Right cardiac atrium (tissue), 5 donors: ENCODE measurements around the gene NES. TPM values are rescaled to one million over a fixed set of nuclear protein-coding genes. Genes with fewer than 3 reads are reported as not detected.

Source experiments
- ATAC-seq, 2 donors: fragments of 200-7000 bp; cut with Tn5 transposase; one replicate each; pipeline versions ENCODE4 v1.8.0 to v1.9.1; 2020; ENCODE audit warnings: moderate library complexity in 2 of 2, mild to moderate bottlenecking in 1 of 2
- DNase-seq, 3 donors: peaks; one replicate each; pipeline ENCODE4 v3.0.0-alpha.2; 2020
- H3K27ac ChIP-seq: one replicate; pipeline ENCODE4 v1.5.1; 2013; ENCODE audit warnings: mild to moderate bottlenecking, low read length, control low read depth, moderate library complexity
- H3K27me3 ChIP-seq: one replicate; pipeline ENCODE4 v1.6.1; 2013; ENCODE audit not compliant: control insufficient read depth, insufficient read depth
- H3K4me1 ChIP-seq: one replicate; pipeline ENCODE4 v1.6.1; 2013; ENCODE audit warnings: low read length; ENCODE audit not compliant: control insufficient read depth, insufficient read depth
- H3K4me3 ChIP-seq: one replicate; pipeline ENCODE4 v1.5.1; 2013; ENCODE audit warnings: low read length, control low read depth
- H3K9me3 ChIP-seq: one replicate; pipeline ENCODE4 v1.6.1; 2013; ENCODE audit warnings: low read length; ENCODE audit not compliant: control insufficient read depth
- WGBS: extraction: QIAGEN DNeasy Blood & Tissue Kit; methylation state at CpG from one replicate; pipeline ENCODE4 v1.1.7; 2013; 5-methylcytosine and 5-hydroxymethylcytosine counted together
- intact Hi-C, 4 donors: fragments of 100-400 bp; cut with DNase I; formaldehyde crosslinking; loops; one replicate each; pipeline versions ENCODE4 v1.11.0 to v1.14.0; 2022 to 2023
- polyA plus RNA-seq: library from polyadenylated mRNA; stranded (reverse); fragments of 200-250 nt; gene quantifications from one replicate; pipeline ENCODE4 v1.2.3, GENCODE V29; 2013
- total RNA-seq, 4 donors: library from RNA; stranded (reverse); fragmentation: NEBNext Ultra II Directional; extraction: Animal tissue kit (Norgen Biotek cat#: 25700); gene quantifications; one replicate each; pipeline ENCODE4 v1.2.1, GENCODE V29; 2021
- donor health status: healthy with polysubstance abuse.
- donor health status: DM: no; HTN: yes; CAD: no.
- donor health status: DM: no; HTN: no; CAD: no.
- donor health status: DM: no; HTN: yes; CAD: no; lungs with severe emphysema.
- donor health status: DM: yes; HTN: yes; CAD: no.

The NES gene
- total and polyA plus RNA-seq, 5 donors: 146 to 282 (median 189) TPM

DNA sequence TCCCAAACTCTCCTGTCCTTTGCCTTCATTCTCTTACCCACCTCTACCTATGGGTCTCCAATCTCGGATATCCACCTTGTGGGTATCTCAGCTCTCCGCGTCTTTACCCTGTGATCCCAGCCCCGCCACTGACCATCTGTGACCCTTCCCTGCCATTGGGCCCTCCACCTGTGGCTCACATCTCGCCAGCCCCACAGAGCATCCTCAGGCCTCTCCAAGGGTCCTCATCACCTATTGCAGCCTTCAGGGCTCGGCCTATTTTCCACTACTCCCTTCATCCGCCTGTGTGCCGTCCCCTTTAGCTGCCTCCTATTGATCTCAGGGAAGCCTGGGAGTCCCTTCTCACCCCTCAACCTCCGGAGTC, 24.2 kb downstream of the NES start:
- intact Hi-C loops: loop anchor here in 1 of 4 donors (10.0 kb wide), 1 partner anchor 268 kb away; no protein-coding TSS in a partner anchor

DNA sequence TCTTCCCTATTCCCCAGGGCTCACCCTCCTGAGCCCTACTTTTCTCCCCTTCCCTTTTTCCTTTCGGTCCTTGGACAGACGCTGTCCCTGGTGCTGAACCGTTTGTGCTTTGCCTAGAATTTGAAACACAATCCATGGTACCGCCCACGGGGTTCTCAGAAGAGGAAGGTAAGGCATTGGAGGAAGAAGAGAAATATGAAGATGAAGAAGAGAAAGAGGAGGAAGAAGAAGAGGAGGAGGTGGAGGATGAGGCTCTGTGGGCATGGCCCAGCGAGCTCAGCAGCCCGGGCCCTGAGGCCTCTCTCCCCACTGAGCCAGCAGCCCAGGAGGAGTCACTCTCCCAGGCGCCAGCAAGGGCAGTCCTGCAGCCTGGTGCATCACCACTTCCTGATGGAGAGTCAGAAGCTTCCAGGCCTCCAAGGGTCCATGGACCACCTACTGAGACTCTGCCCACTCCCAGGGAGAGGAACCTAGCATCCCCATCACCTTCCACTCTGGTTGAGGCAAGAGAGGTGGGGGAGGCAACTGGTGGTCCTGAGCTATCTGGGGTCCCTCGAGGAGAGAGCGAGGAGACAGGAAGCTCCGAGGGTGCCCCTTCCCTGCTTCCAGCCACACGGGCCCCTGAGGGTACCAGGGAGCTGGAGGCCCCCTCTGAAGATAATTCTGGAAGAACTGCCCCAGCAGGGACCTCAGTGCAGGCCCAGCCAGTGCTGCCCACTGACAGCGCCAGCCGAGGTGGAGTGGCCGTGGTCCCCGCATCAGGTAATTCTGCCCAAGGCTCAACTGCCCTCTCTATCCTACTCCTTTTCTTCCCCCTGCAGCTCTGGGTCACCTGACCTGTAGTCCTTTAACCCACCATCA, 24.8 kb downstream of the NES start:
- ATAC-seq (no peak), DNase-seq (no peak)
- no peak overlapping the region for H3K27ac ChIP-seq
- H3K27me3 ChIP-seq: no peaks in the 10 kb centered on the region
- intact Hi-C loops: loop anchor here in 1 of 4 donors (10.0 kb wide), 1 partner anchor 268 kb away; no protein-coding TSS in a partner anchor
- no peaks in the 10 kb centered on the region for H3K9me3 ChIP-seq
- H3K4me3 ChIP-seq: no peak overlapping the region
- no peaks in the 10 kb centered on the region for H3K4me1 ChIP-seq
- 44% methylated on average over 16 of the region's 16 CpGs for WGBS

More for the DNA sequence above, 24.2 kb downstream of the NES start:
- 85% methylated on average over 9 of the region's 9 CpGs for WGBS
- Histone ChIP-seq H3K27me3 (no peaks in the 10 kb centered on the region), H3K27ac (no peak overlapping the region), H3K9me3 (no peaks in the 10 kb centered on the region), H3K4me3 (no peak overlapping the region), H3K4me1 (no peaks in the 10 kb centered on the region)
- no peak for ATAC-seq
- no peak for DNase-seq

DNA sequence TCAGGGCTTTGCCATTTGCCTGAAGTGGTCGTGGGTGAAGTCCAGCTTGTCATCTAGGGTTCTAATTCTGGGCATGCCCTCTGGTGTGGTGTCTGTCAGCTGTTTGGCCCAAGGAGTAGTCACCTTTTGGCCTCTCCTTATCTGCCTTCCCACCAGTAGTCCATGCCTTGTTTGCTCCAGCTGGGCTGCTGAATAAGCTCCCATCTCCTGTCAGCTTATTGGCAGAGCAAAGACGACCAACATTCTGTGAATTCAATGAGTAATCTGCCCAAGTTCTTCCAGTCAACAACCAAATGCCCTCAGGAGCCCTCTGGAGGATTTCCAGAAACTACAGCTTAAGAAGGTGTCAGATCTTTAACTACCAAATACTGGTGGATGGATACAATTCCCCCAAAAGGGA, 28.3 kb downstream of the NES start:
- WGBS: 12% methylated on average over 2 of the region's 2 CpGs
- intact Hi-C loops: no loop called here
- H3K4me1 ChIP-seq: no peaks in the 10 kb centered on the region
- no peak for ATAC-seq
- no peak overlapping the region for H3K4me3 ChIP-seq
- H3K27ac ChIP-seq: no peak overlapping the region
- H3K27me3 ChIP-seq: no peaks in the 10 kb centered on the region
- DNase-seq: no peak
- no peaks in the 10 kb centered on the region for H3K9me3 ChIP-seq

DNA sequence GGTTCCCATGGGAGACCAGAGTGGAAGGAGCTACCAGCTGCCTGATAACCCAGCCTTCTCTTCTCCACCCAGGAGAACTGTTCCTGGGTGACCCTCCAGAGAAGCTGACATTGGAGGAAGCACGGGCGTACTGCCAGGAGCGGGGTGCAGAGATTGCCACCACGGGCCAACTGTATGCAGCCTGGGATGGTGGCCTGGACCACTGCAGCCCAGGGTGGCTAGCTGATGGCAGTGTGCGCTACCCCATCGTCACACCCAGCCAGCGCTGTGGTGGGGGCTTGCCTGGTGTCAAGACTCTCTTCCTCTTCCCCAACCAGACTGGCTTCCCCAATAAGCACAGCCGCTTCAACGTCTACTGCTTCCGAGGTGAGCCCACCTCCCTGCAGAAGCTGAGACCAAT, 28.7 kb downstream of the NES start:
- DNase-seq (no peak), ATAC-seq (no peak)
- Histone ChIP-seq H3K9me3 (no peaks in the 10 kb centered on the region), H3K4me1 (no peaks in the 10 kb centered on the region), H3K27ac (no peak overlapping the region), H3K4me3 (no peak overlapping the region), H3K27me3 (no peaks in the 10 kb centered on the region)
- 86% methylated on average over 10 of the region's 10 CpGs for WGBS
- intact Hi-C loops: no loop called here

DNA sequence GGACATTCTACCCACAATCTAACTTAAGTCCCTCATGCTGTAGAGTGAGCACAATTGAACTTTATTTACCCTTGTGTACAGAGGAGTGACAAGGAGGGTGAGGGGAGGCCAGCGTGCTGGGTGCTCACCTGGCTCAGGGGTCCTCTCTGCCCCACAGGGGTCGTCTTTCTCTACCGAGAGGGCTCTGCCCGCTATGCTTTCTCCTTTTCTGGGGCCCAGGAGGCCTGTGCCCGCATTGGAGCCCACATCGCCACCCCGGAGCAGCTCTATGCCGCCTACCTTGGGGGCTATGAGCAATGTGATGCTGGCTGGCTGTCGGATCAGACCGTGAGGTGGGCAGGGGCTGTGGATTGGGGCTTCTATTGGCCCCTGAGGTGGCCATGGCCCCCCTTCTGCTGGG, 29.9 kb downstream of the NES start:
- DNase-seq: no peak
- 77% methylated on average over 10 of the region's 10 CpGs for WGBS
- intact Hi-C loops: no loop called here
- H3K4me1 ChIP-seq: no peaks in the 10 kb centered on the region
- H3K27me3 ChIP-seq: no peaks in the 10 kb centered on the region
- H3K27ac ChIP-seq: no peak overlapping the region
- no peaks in the 10 kb centered on the region for H3K9me3 ChIP-seq
- no peak for ATAC-seq
- H3K4me3 ChIP-seq: no peak overlapping the region

DNA sequence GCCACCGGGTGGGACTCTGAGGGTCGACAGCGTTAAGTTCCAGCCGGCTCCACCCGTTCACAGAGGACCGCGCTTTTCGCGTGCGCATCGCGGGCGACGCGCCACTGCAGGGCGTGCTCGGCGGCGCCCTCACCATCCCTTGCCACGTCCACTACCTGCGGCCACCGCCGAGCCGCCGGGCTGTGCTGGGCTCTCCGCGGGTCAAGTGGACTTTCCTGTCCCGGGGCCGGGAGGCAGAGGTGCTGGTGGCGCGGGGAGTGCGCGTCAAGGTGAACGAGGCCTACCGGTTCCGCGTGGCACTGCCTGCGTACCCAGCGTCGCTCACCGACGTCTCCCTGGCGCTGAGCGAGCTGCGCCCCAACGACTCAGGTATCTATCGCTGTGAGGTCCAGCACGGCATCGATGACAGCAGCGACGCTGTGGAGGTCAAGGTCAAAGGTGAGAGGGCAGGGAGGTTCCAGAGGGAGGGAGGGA, 30.4 kb downstream of the NES start:
- no peak overlapping the region for H3K27ac ChIP-seq
- DNase-seq: no peak
- 8% methylated on average over 51 of the region's 51 CpGs for WGBS
- no peaks in the 10 kb centered on the region for H3K4me1 ChIP-seq
- no peak overlapping the region for H3K4me3 ChIP-seq
- no peaks in the 10 kb centered on the region for H3K27me3 ChIP-seq
- ATAC-seq: no peak
- no peaks in the 10 kb centered on the region for H3K9me3 ChIP-seq
- intact Hi-C loops: no loop called here

DNA sequence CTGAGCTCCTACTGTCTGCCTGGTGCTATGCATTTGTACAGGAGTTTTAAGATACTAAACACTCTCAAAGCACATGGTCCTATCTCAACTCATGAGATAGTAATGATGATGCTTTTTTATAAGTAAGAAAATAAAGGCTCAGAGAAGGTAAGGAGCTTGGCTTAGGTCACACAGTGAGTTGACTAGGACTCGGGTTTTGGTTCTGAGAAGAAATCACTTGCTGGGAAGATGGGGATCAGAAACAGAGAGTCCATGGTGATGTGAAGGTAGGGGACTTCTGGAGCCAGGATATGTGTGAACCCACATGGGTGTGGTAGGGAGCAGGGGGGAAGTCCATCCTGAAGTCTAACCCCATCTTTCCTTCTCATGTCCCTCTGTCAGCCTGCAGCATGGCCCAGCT, 31.5 kb downstream of the NES start:
- ATAC-seq: no peak
- Histone ChIP-seq H3K9me3 (no peaks in the 10 kb centered on the region), H3K4me1 (no peaks in the 10 kb centered on the region), H3K27me3 (no peaks in the 10 kb centered on the region), H3K4me3 (no peak overlapping the region), H3K27ac (no peak overlapping the region)
- WGBS: 89% methylated on average over 1 of the region's 1 CpG
- intact Hi-C loops: no loop called here
- DNase-seq: no peak

DNA sequence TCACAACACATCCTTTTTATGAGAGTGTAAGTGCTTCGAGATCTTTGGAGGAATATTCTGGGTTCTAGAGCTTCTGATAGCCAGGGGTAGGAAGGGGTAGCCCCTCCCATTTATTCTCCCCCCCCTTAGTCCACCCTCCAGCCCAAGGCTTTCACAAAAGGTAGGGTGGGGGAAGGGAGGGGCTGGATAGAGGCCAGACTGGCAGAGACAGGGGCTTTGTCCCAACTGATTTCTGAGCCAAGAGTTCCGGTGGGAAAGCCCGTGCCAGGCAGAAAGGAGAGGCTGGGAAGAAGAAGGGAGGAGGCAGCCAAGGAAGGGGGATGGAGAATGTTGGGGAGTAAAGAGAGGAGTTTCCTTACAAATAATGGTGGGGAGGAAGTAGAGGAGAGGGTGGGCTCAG, 32.2 kb downstream of the NES start:
- no peak overlapping the region for H3K4me3 ChIP-seq
- intact Hi-C loops: no loop called here

DNA sequence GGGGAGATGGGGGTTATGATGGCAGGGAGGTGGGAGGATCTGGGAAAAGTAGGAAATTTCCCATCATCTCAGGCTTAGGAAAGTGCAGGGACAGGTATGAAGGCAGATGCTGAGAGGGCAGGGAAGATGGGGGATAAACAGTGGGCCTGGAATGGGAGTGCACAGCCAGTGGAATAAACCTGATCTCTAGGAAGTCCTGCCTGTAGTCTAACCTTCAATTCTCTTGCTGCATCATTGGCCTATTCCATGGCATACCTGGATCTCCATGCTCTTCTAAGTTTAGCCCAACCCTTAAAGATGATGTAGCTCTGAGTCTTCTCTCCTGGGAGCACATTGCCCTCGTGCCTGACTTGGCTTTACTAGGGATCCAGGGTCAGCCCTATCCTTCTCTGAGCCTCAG, 32.6 kb downstream of the NES start:
- no peaks in the 10 kb centered on the region for H3K27me3 ChIP-seq

More for the DNA sequence above, 32.2 kb downstream of the NES start:
- no peak for ATAC-seq
- WGBS: 42% methylated on average over 3 of the region's 3 CpGs
- H3K27me3 ChIP-seq: no peaks in the 10 kb centered on the region
- no peak overlapping the region for H3K27ac ChIP-seq
- DNase-seq: no peak
- no peaks in the 10 kb centered on the region for H3K9me3 ChIP-seq
- no peaks in the 10 kb centered on the region for H3K4me1 ChIP-seq

DNA sequence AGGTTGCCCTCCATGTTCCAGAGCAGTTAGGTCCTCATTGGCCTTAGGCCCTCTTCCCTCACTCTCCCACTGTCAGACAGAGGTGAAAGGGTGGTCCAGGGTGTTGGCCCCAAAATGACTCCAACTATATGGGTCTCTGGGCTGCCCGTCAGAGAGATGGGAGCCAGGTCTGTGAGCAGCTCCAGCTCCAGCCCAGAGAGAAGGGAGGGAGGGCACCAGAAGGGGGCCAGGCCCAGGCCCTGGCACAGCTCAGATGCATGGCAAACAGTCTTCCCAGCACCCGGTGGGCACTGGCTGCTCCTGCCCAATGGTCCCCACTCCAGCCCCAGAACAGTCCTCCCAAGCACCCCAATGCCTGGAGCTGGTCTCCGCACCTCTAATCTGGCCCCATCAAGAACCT, 33.1 kb downstream of the NES start:
- H3K27me3 ChIP-seq: no peaks in the 10 kb centered on the region
- no peak for DNase-seq

More for the DNA sequence above, 32.6 kb downstream of the NES start:
- Histone ChIP-seq H3K4me1 (no peaks in the 10 kb centered on the region), H3K4me3 (no peak overlapping the region), H3K9me3 (no peaks in the 10 kb centered on the region), H3K27ac (no peak overlapping the region)
- DNase-seq (no peak), ATAC-seq (no peak)
- intact Hi-C loops: no loop called here
- WGBS: 42% methylated on average over 1 of the region's 1 CpG

DNA sequence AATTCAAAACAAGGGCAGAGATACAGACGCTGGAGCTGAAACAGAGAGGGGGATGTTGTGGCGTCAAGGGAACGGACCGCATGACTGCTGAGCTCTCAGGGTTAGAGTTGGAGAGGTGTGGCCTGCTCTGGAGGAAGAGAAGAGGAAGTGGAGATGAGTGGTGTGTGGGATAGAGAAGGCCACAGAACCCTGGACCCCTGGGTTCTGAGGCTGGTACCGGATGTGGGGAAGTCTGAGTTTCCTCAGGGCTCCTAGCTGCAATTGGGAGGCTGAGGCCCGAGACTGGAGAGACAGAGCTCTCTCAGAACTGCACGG, 33.5 kb downstream of the NES start:
- Histone ChIP-seq H3K27me3 (no peaks in the 10 kb centered on the region), H3K27ac (no peak overlapping the region), H3K4me3 (no peak overlapping the region), H3K4me1 (no peaks in the 10 kb centered on the region), H3K9me3 (no peaks in the 10 kb centered on the region)
- DNase-seq: no peak
- WGBS: 72% methylated on average over 7 of the region's 7 CpGs
- intact Hi-C loops: no loop called here
- ATAC-seq: no peak

More for the DNA sequence above, 33.1 kb downstream of the NES start:
- Histone ChIP-seq H3K4me1 (no peaks in the 10 kb centered on the region), H3K27ac (no peak overlapping the region), H3K4me3 (no peak overlapping the region), H3K9me3 (no peaks in the 10 kb centered on the region)
- no peak for ATAC-seq
- 81% methylated on average over 3 of the region's 3 CpGs for WGBS
- intact Hi-C loops: no loop called here
